Measurements from ENCODE around the gene CNNM1. TPM values are rescaled to one million over a fixed set of nuclear protein-coding genes. Genes with fewer than 3 reads are reported as not detected.

CNNM1 gene
- total and polyA plus RNA-seq, 2 donors (not counting 1 experiment from before 2014, with no cell fraction given) = not detected

DNA sequence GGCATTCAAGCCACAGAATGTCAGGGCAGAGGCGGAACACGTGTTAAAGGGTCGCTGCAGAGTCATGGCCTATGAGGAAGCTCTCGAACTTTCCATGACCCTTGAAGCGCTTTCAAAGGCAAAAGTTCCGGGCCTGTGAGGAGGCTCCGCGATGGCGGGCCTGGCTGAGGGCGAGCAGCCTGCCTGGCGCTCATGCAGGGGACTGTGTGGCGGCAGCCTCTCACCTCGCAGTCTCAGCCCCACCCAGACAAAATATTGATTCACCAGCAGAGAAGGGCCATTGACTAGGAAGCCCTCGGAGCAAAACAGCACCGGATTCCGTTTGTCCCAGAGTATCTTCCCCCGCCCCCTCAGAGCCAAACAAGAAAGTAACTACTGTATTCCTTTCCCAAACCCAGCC, 12.8 kb upstream of the CNNM1 start:
- Mint-ChIP-seq H3K27me3 (peaks cover 15% of the 10 kb centered on the region), H3K27ac (no peak overlapping the region), H3K4me1 (no peaks in the 10 kb centered on the region), H3K9me3 (ENCODE audit: insufficient read depth) (no peaks in the 10 kb centered on the region), H3K4me3 (no peak overlapping the region)
- Histone ChIP-seq H2AFZ (ENCODE audit: insufficient read depth, low read depth, low read length, poor library complexity, severe bottlenecking) (no peak overlapping the region), H4K20me1 (ENCODE audit: control insufficient read depth, insufficient read depth, low read length, poor library complexity, severe bottlenecking) (no peaks in the 10 kb centered on the region), H3K4me3 (ENCODE audit: control extremely low read depth in 1 of 5, extremely low read depth in 1 of 5, insufficient read depth in 1 of 5, low read depth in 2 of 5, low read length in 4 of 5) (no peak overlapping the region), H3K9me3 (ENCODE audit: control extremely low read depth in 1 of 3, control insufficient read depth in 2 of 3, insufficient read depth in 1 of 3, low read length in 2 of 3) (no peaks in the 10 kb centered on the region), H3K36me3 (replicated peaks in 1 of 2; ENCODE audit: control extremely low read depth in 1 of 2, control insufficient read depth in 1 of 2, extremely low read depth in 1 of 2, insufficient read depth in 2 of 2, low read length in 1 of 2) (no peaks in the 10 kb centered on the region), H3K4me1 (ENCODE audit: control insufficient read depth in 2 of 2, insufficient read depth in 2 of 2, low read length in 2 of 2) (no peaks in the 10 kb centered on the region), H3K27me3 (replicated peaks in 1 of 4; ENCODE audit: control extremely low read depth in 1 of 4, control insufficient read depth in 3 of 4, insufficient read depth in 4 of 4, low read length in 3 of 4) (peaks cover 0 to 3% (median 0%) of the 10 kb centered on the region in 4 experiments), H3K9ac (ENCODE audit: low read length) (no peak overlapping the region), H3K27ac (ENCODE audit: low read length in 2 of 2) (no peak overlapping the region), H3K4me2 (replicated peaks; ENCODE audit: low read depth, low read length, poor library complexity, severe bottlenecking) (no peak overlapping the region), H3K79me2 (ENCODE audit: control insufficient read depth, insufficient read depth, low read length) (no peaks in the 10 kb centered on the region)
- whole genome bisulfite sequencing (ENCODE audit: insufficient coverage) = 81% methylated on average over 13 of the region's 17 CpGs
- intact Hi-C loops (cut with micrococcal nuclease) = no loop called here
- CTCF ChIA-PET = no interaction called here
- POLR2A ChIA-PET = no interaction called here
- DNase-seq (no peak), ATAC-seq (ENCODE audit: low read depth) (no peak)
- no peak for TF ChIP-seq EZH2 (IDR thresholded peaks at IDR 0.05; ENCODE audit: borderline replicate concordance, insufficient read depth, low read depth, low read length, poor library complexity, severe bottlenecking)
- TF ChIP-seq, protein P1, sequence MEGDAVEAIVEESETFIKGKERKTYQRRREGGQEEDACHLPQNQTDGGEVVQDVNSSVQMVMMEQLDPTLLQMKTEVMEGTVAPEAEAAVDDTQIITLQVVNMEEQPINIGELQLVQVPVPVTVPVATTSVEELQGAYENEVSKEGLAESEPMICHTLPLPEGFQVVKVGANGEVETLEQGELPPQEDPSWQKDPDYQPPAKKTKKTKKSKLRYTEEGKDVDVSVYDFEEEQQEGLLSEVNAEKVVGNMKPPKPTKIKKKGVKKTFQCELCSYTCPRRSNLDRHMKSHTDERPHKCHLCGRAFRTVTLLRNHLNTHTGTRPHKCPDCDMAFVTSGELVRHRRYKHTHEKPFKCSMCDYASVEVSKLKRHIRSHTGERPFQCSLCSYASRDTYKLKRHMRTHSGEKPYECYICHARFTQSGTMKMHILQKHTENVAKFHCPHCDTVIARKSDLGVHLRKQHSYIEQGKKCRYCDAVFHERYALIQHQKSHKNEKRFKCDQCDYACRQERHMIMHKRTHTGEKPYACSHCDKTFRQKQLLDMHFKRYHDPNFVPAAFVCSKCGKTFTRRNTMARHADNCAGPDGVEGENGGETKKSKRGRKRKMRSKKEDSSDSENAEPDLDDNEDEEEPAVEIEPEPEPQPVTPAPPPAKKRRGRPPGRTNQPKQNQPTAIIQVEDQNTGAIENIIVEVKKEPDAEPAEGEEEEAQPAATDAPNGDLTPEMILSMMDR (IDR thresholded peaks at IDR 0.05) = no peak

DNA sequence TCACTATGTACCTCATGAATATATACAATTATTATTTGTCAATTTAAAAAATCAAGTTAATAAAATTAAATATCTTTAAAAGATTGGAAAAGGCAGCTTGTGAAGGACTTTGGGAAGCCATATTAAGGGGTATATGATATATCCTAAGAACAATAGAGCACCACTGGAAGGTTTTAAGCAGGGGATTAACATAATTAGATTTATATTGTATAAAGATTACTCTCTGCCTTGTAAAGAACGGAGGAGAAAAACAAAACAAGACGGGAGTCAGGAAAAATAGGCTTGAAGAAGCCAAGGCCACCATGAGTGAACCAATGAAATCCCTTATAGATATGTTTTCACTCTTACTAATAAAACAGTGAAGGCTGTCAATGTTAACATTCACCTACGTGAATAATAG, 11.1 kb upstream of the CNNM1 start:
- H3K4me1 Mint-ChIP-seq = no peaks in the 10 kb centered on the region
- CTCF ChIA-PET = no interaction called here
- Histone ChIP-seq H3K36me3 (replicated peaks in 1 of 2; ENCODE audit: control extremely low read depth in 1 of 2, control insufficient read depth in 1 of 2, extremely low read depth in 1 of 2, insufficient read depth in 2 of 2, low read length in 1 of 2) (no peaks in the 10 kb centered on the region), H3K4me1 (ENCODE audit: control insufficient read depth in 2 of 2, insufficient read depth in 2 of 2, low read length in 2 of 2) (no peaks in the 10 kb centered on the region), H3K79me2 (ENCODE audit: control insufficient read depth, insufficient read depth, low read length) (no peaks in the 10 kb centered on the region), H3K9me3 (ENCODE audit: control extremely low read depth in 1 of 3, control insufficient read depth in 2 of 3, insufficient read depth in 1 of 3, low read length in 2 of 3) (no peaks in the 10 kb centered on the region), H3K4me2 (replicated peaks; ENCODE audit: low read depth, low read length, poor library complexity, severe bottlenecking) (no peak overlapping the region), H3K27ac (ENCODE audit: low read length in 2 of 2) (no peak overlapping the region), H2AFZ (ENCODE audit: insufficient read depth, low read depth, low read length, poor library complexity, severe bottlenecking) (no peak overlapping the region), H3K9ac (ENCODE audit: low read length) (no peak overlapping the region), H4K20me1 (ENCODE audit: control insufficient read depth, insufficient read depth, low read length, poor library complexity, severe bottlenecking) (no peaks in the 10 kb centered on the region), H3K27me3 (replicated peaks in 1 of 4; ENCODE audit: control extremely low read depth in 1 of 4, control insufficient read depth in 3 of 4, insufficient read depth in 4 of 4, low read length in 3 of 4) (peaks cover 0 to 3% (median 0%) of the 10 kb centered on the region in 4 experiments), H3K4me3 (ENCODE audit: control extremely low read depth in 1 of 5, extremely low read depth in 1 of 5, insufficient read depth in 1 of 5, low read depth in 2 of 5, low read length in 4 of 5) (no peak overlapping the region)
- H3K4me3 Mint-ChIP-seq = no peak overlapping the region
- no CpG with 5 or more reads among the region's 3 CpGs for WGBS (ENCODE audit: insufficient coverage)
- POLR2A ChIA-PET = no interaction called here
- peaks cover 23% of the 10 kb centered on the region for H3K27me3 Mint-ChIP-seq
- TF ChIP-seq, protein P1 (IDR thresholded peaks at IDR 0.05) = no peak
- no peak for TF ChIP-seq EZH2 (IDR thresholded peaks at IDR 0.05; ENCODE audit: borderline replicate concordance, insufficient read depth, low read depth, low read length, poor library complexity, severe bottlenecking)
- no peak overlapping the region for H3K27ac Mint-ChIP-seq
- H3K9me3 Mint-ChIP-seq (ENCODE audit: insufficient read depth) = no peaks in the 10 kb centered on the region
- intact Hi-C loops (cut with micrococcal nuclease) = no loop called here
- no peak for DNase-seq
- ATAC-seq (ENCODE audit: low read depth) = no peak

All from B cell (primary cell).